Activated CD4-positive, alpha-beta memory T cell treated with anti-CD3 and anti-CD28 coated beads for 36 hours (primary cell): ENCODE measurements around the gene HOXC9. TPM values are rescaled to one million over a fixed set of nuclear protein-coding genes. Genes with fewer than 3 reads are reported as not detected.

ENCODE experiments used
- CTCF ChIA-PET: fragments of 350-600 bp; sonication (Branson Sonifier 250); formaldehyde crosslinking; loops from one replicate; lab custom pipeline; 2021; ENCODE audit warnings: antibody characterized with exemption, inconsistent platforms; lab: Charles Lee
- POLR2A ChIA-PET: fragments of 350-600 bp; sonication (Branson Sonifier 250); formaldehyde crosslinking; loops from one replicate; lab custom pipeline; 2021; ENCODE audit warnings: antibody characterized with exemption; lab: Charles Lee
- DNase-seq: peaks from one replicate; pipeline ENCODE4 v3.0.0-alpha.2; 2020
- H3K27ac Mint-ChIP-seq: one replicate; pipeline ENCODE4 v1.8.0; 2021; ENCODE audit warnings: mixed read lengths
- H3K27me3 Mint-ChIP-seq: one replicate; pipeline ENCODE4 v1.8.0; 2021; ENCODE audit warnings: mixed read lengths
- H3K36me3 Mint-ChIP-seq: one replicate; pipeline ENCODE4 v1.8.0; 2021; ENCODE audit warnings: mixed read lengths
- H3K4me1 Mint-ChIP-seq: one replicate; pipeline ENCODE4 v1.8.0; 2021; ENCODE audit warnings: low read depth, mixed read lengths
- H3K4me3 Mint-ChIP-seq: one replicate; pipeline ENCODE4 v1.8.0; 2021; ENCODE audit warnings: mild to moderate bottlenecking, mixed read lengths
- H3K9me3 Mint-ChIP-seq: one replicate; pipeline ENCODE4 v1.8.0; 2021; ENCODE audit warnings: mixed read lengths
- intact Hi-C: fragments of 100-400 bp; cut with micrococcal nuclease; formaldehyde crosslinking; loops from one replicate; pipeline ENCODE4 v1.15.1; 2023
- total RNA-seq, 2 experiments: library from RNA; stranded (reverse); gene quantifications; one replicate each; pipeline ENCODE4 v1.2.3, GENCODE V29; 2021

HOXC9 gene
- total RNA-seq, 2 experiments from 2014 or later, result not detected

- no peaks in the 10 kb centered on the region for H3K9me3 Mint-ChIP-seq
- peaks cover 87% of the 10 kb centered on the region for H3K27me3 Mint-ChIP-seq
- peaks cover 13% of the 10 kb centered on the region for H3K4me1 Mint-ChIP-seq
- no peak for DNase-seq
- no peak overlapping the region for H3K4me3 Mint-ChIP-seq
- intact Hi-C loops, result loop anchor here (10.0 kb wide), 1 partner anchor 363 kb away; the partner anchor contains the start of gene GPR84
- CTCF ChIA-PET, result interaction anchor here (0.7 to 2.0 kb wide), 3 partner anchors 31 to 206 kb away, joined by 3 to 7 read pairs (median 3); no protein-coding TSS in a partner anchor
- H3K36me3 Mint-ChIP-seq, result no peaks in the 10 kb centered on the region
- H3K27ac Mint-ChIP-seq, result no peak overlapping the region
- POLR2A ChIA-PET, result no interaction called here
Measured at GRCh38 chr12:54001283-54002187, 1.6 kb downstream of the HOXC9 start.

GRCh38 chr12:54002278-54002914 lies 2.4 kb downstream of the HOXC9 start:
- ChIA-PET CTCF (interaction anchor here (0.7 to 9.3 kb wide), 3 partner anchors 17 to 198 kb away, joined by 3 to 112 read pairs (median 3); partner anchors contain the start of gene HOXC10), POLR2A (no interaction called here)
- Mint-ChIP-seq H3K36me3 (no peaks in the 10 kb centered on the region), H3K27me3 (peaks cover 92% of the 10 kb centered on the region), H3K27ac (no peak overlapping the region), H3K9me3 (no peaks in the 10 kb centered on the region), H3K4me3 (no peak overlapping the region), H3K4me1 (peaks cover 16% of the 10 kb centered on the region)
- intact Hi-C loops, result loop anchor here (10.0 kb wide), 1 partner anchor 362 kb away; the partner anchor contains the start of gene GPR84
- DNase-seq, result no peak

- Mint-ChIP-seq H3K4me1 (peaks cover 13% of the 10 kb centered on the region), H3K27me3 (peaks cover 92% of the 10 kb centered on the region), H3K4me3 (no peak overlapping the region), H3K27ac (no peak overlapping the region), H3K36me3 (no peaks in the 10 kb centered on the region), H3K9me3 (no peaks in the 10 kb centered on the region)
- intact Hi-C loops, result loop anchor here (10.0 kb wide), 1 partner anchor 362 kb away; the partner anchor contains the start of gene GPR84
- DNase-seq, result no peak
- ChIA-PET CTCF (interaction anchor here (1.0 to 9.3 kb wide), 4 partner anchors 18 to 205 kb away, joined by 3 to 127 read pairs (median 108); partner anchors contain the start of genes HOXC10 and SMUG1), POLR2A (no interaction called here)
Measured at GRCh38 chr12:54002915-54003389, 3.0 kb downstream of the HOXC9 start.

DNA sequence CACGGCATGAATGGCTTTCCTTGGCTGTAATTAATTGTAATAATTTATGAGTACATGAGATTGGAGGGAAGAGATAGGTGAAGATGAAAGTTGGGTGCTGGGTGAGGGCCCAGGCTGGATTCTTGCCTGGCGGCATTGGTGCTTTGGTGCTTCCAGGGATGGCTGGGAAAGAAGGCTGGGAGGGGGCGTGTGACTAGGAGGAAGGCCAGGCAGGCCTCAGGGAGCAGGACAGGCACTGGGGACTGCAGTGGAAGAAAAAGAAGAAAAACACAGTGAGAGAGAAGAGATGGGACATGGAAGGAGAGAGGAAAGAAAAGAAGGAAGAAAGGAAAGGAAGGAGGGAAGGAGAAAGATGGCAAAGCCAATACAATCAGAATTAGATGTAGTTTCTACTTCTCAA lies 3.7 kb downstream of the HOXC9 start:
- H3K36me3 Mint-ChIP-seq, result no peaks in the 10 kb centered on the region
- DNase-seq, result no peak
- intact Hi-C loops, result loop anchor here (10.0 kb wide), 1 partner anchor 361 kb away; the partner anchor contains the start of gene GPR84
- peaks cover 91% of the 10 kb centered on the region for H3K27me3 Mint-ChIP-seq
- H3K27ac Mint-ChIP-seq, result no peak overlapping the region
- no peak overlapping the region for H3K4me3 Mint-ChIP-seq
- ChIA-PET CTCF (interaction anchor here (1.0 to 9.3 kb wide), 7 partner anchors 11 to 204 kb away, joined by 3 to 127 read pairs (median 29); partner anchors contain the start of genes HOXC10, HOXC5 and SMUG1), POLR2A (no interaction called here)
- H3K9me3 Mint-ChIP-seq, result no peaks in the 10 kb centered on the region
- peaks cover 13% of the 10 kb centered on the region for H3K4me1 Mint-ChIP-seq

- ChIA-PET CTCF (interaction anchor here (1.0 to 9.3 kb wide), 8 partner anchors 12 to 203 kb away, joined by 3 to 127 read pairs (median 18); partner anchors contain the start of genes HOXC10, HOXC13, HOXC5 and SMUG1), POLR2A (no interaction called here)
- Mint-ChIP-seq H3K27ac (no peak overlapping the region), H3K4me3 (no peak overlapping the region), H3K27me3 (peaks cover 88% of the 10 kb centered on the region), H3K36me3 (no peaks in the 10 kb centered on the region), H3K9me3 (no peaks in the 10 kb centered on the region), H3K4me1 (peaks cover 15% of the 10 kb centered on the region)
- DNase-seq, result no peak
- intact Hi-C loops, result loop anchor here (10.0 kb wide), 1 partner anchor 361 kb away; the partner anchor contains the start of gene GPR84
Measured at GRCh38 chr12:54004063-54004840, 4.3 kb downstream of the HOXC9 start.

DNA sequence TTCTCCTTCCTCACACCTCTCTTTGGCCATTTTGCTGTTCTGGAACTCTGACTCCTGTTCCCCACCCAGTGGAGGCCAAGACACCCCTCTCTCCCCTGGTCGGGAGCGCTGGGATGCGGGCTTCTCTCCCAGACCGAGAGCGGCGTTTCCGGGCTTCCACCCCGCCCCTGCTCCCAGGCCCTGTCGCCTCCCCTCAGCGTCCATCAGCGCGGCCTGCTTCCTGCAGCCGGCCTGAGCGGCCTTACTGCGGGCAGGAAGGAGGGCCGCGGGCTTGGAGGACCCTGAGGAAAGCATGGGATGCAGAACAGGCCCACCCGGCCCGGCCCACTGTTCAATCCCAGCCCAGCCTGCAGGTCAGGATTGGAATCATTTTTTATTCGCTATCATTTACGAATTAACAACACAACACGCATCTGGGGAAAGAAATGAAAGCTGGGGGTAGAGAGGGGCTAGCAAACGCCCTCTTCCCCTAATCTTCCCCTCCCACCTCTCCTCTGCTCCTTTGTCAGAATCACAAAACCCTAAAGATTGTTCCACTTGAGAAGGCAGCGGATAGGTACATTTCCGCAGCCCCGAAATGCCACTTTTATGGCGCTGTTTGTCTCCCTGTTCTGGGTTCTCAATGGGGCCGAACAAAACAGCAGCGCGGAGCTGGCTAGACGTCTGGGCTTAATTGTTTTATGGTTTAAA lies 5.0 kb downstream of the HOXC9 start:
- Mint-ChIP-seq H3K27ac (peak overlapping the region; percentile 19), H3K27me3 (peaks cover 91% of the 10 kb centered on the region), H3K36me3 (no peaks in the 10 kb centered on the region), H3K9me3 (no peaks in the 10 kb centered on the region), H3K4me3 (no peak overlapping the region), H3K4me1 (peaks cover 20% of the 10 kb centered on the region)
- ChIA-PET POLR2A (no interaction called here), CTCF (interaction anchor here (0.7 to 9.3 kb wide), 12 partner anchors 8 to 203 kb away, joined by 3 to 127 read pairs (median 8); partner anchors contain the start of genes HOXC10, HOXC13, HOXC5 and SMUG1)
- intact Hi-C loops, result loop anchor here (10.0 kb wide), 1 partner anchor 360 kb away; the partner anchor contains the start of gene GPR84
- DNase-seq, result no peak

DNA sequence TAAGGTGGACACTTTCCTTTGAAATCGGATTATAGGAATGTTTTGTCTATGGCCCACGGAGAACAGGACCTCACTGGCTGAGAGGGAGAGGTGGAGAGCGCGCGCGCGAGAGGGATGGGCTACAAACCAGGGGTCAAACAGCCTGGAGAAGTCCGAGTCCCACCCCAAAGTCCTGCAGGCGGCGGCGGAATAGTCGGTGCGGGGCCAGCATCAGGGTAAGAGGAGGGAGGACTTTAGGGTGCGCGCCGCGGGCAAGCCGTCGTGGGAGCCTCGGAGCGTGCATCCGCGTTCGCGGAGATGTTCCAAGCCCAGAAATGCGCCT lies 5.5 kb downstream of the HOXC9 start:
- Mint-ChIP-seq H3K27ac (peak overlapping the region; percentile 19), H3K27me3 (peaks cover 93% of the 10 kb centered on the region), H3K4me1 (peaks cover 20% of the 10 kb centered on the region), H3K4me3 (no peak overlapping the region), H3K36me3 (no peaks in the 10 kb centered on the region), H3K9me3 (no peaks in the 10 kb centered on the region)
- POLR2A ChIA-PET, result no interaction called here
- intact Hi-C loops, result loop anchor here (10.0 kb wide), 1 partner anchor 359 kb away; the partner anchor contains the start of gene GPR84
- CTCF ChIA-PET, result interaction anchor here (0.6 to 9.3 kb wide), 18 partner anchors 9 to 209 kb away, joined by 3 to 127 read pairs (median 7); partner anchors contain the start of genes HOXC10, HOXC13, HOXC5 and SMUG1
- DNase-seq, result no peak

- Mint-ChIP-seq H3K27me3 (peaks cover 91% of the 10 kb centered on the region), H3K4me1 (peaks cover 22% of the 10 kb centered on the region), H3K36me3 (no peaks in the 10 kb centered on the region), H3K9me3 (no peaks in the 10 kb centered on the region), H3K27ac (no peak overlapping the region), H3K4me3 (peak overlapping the region; percentile 68)
- CTCF ChIA-PET, result interaction anchor here (0.6 to 9.3 kb wide), 20 partner anchors 9 to 209 kb away, joined by 3 to 127 read pairs (median 6); partner anchors contain the start of genes HOXC10, HOXC13, HOXC5 and HOXC6
- intact Hi-C loops, result loop anchor here (1.0 to 10.0 kb wide), 4 partner anchors 27 to 359 kb away; partner anchors contain the start of genes GPR84 and HOXC5
- peak; percentile 89 for DNase-seq
- POLR2A ChIA-PET, result interaction anchor here (1.0 kb wide), 1 partner anchor 11 kb away, joined by 3 read pairs; no protein-coding TSS in a partner anchor
Measured at GRCh38 chr12:54005853-54006558, 6.0 kb downstream of the HOXC9 start.

DNA sequence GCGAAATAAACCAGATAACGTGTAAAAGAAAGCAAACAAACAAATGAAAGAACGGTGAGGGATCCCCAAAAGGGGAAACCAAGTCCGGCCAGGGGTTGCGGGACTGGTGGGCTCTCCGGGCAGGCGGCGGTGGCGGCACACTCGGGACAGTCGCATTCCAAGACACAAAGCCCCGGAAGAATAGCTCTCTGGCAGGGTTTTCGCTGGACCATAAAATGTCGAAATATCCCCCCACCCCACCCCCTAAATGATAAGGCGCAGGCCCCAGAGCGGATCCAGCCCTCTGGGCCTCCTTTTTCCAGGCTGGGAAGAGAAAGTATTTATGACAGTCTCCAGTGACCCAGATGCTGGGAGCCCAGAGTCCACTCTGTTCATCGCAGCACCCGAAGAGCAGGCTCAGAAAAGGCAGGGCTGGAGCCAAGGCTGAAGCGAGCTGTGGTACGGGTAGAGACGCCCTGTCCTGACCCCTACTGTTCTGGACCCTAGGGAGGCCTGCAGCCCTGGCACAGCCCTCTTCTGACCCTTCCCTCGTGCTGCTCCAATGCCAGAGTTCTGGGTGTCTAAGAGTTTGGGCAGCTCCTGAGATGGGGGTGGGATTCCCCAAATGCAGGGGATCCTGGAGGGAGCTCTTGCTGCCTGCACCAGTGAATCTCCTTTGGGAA lies 6.7 kb downstream of the HOXC9 start:
- CTCF ChIA-PET, result interaction anchor here (0.6 to 9.3 kb wide), 16 partner anchors 8 to 208 kb away, joined by 3 to 127 read pairs (median 6); partner anchors contain the start of genes HOXC10, HOXC5, HOXC6 and SMUG1
- no peak for DNase-seq
- Mint-ChIP-seq H3K9me3 (no peaks in the 10 kb centered on the region), H3K4me1 (peaks cover 28% of the 10 kb centered on the region), H3K4me3 (peak overlapping the region; percentile 68), H3K27me3 (peaks cover 91% of the 10 kb centered on the region), H3K27ac (no peak overlapping the region), H3K36me3 (no peaks in the 10 kb centered on the region)
- POLR2A ChIA-PET, result interaction anchor here (1.0 kb wide), 1 partner anchor 11 kb away, joined by 3 read pairs; no protein-coding TSS in a partner anchor
- intact Hi-C loops, result loop anchor here (1.0 to 10.0 kb wide), 4 partner anchors 26 to 358 kb away; partner anchors contain the start of genes GPR84 and HOXC5
